ENCODE measurements around the gene PRPSAP2. TPM values are rescaled to one million over a fixed set of nuclear protein-coding genes. Genes with fewer than 3 reads are reported as not detected.

PRPSAP2 gene
- polyA plus RNA-seq, 3 donors = 17.1 to 20.9 (median 20.5) TPM

- no peaks in the 10 kb centered on the region for H3K4me1 ChIP-seq (ENCODE audit: control insufficient read depth in 1 of 2, insufficient read depth in 2 of 2, low read length in 2 of 2)
- H3K4me3 ChIP-seq (replicated peaks in 1 of 3; ENCODE audit: low read depth in 2 of 3, low read length in 3 of 3) = no peak overlapping the region
- no CpG with 5 or more reads among the region's 9 CpGs for WGBS (ENCODE audit: insufficient coverage)
- Mint-ChIP-seq H3K4me1 (no peaks in the 10 kb centered on the region), H3K4me3 (no peak overlapping the region), H3K36me3 (peaks cover 58 to 81% of the 10 kb centered on the region in 2 donors), H3K27me3 (ENCODE audit: low read depth in 3 of 3) (no peaks in the 10 kb centered on the region), H3K9me3 (peaks cover 0 to 8% (median 0%) of the 10 kb centered on the region in 7 donors), H3K27ac (peak overlapping the region in 1 of 7 donors; percentile 10)
- TF ChIP-seq CTCF (IDR thresholded peaks at IDR 0.05) = no peak
- no peak for DNase-seq
- H3K4me2 ChIP-seq (replicated peaks; ENCODE audit: extremely low read depth, low read length, poor library complexity, severe bottlenecking) = no peak overlapping the region
- H4K20me1 ChIP-seq (ENCODE audit: insufficient read depth, low read length) = no peaks in the 10 kb centered on the region
- intact Hi-C loops (cut with micrococcal nuclease) = no loop called here
- no peaks in the 10 kb centered on the region for H3K27me3 ChIP-seq (ENCODE audit: control insufficient read depth in 2 of 2, insufficient read depth in 2 of 2, low read length in 2 of 2)
- no peaks in the 10 kb centered on the region for H3K79me2 ChIP-seq (ENCODE audit: insufficient read depth, low read length)
- H2AFZ ChIP-seq (ENCODE audit: insufficient read depth, low read depth, low read length, poor library complexity, severe bottlenecking) = no peak overlapping the region
- H3K36me3 ChIP-seq (replicated peaks in 1 of 2; ENCODE audit: control insufficient read depth in 1 of 2, insufficient read depth in 2 of 2, low read length in 2 of 2) = peaks cover 48 to 82% of the 10 kb centered on the region in 2 donors
- no peak overlapping the region for H3K9ac ChIP-seq (ENCODE audit: insufficient read depth, low read length, poor library complexity, severe bottlenecking)
- no peaks in the 10 kb centered on the region for H3K9me3 ChIP-seq (replicated peaks in 1 of 2; ENCODE audit: control insufficient read depth in 1 of 2, insufficient read depth in 1 of 2, low read length in 2 of 2)
- H3K27ac ChIP-seq (ENCODE audit: low read depth in 1 of 2, low read length in 2 of 2) = no peak overlapping the region
These were observed 30.9 kb downstream of the PRPSAP2 start for GRCh38 chr17:18888766-18889290.

GRCh38 chr17:18889658-18890057 lies 31.7 kb downstream of the PRPSAP2 start:
- Histone ChIP-seq H3K9ac (ENCODE audit: insufficient read depth, low read length, poor library complexity, severe bottlenecking) (no peak overlapping the region), H3K9me3 (replicated peaks in 1 of 2; ENCODE audit: control insufficient read depth in 1 of 2, insufficient read depth in 1 of 2, low read length in 2 of 2) (no peaks in the 10 kb centered on the region), H3K27ac (ENCODE audit: low read depth in 1 of 2, low read length in 2 of 2) (no peak overlapping the region), H4K20me1 (ENCODE audit: insufficient read depth, low read length) (no peaks in the 10 kb centered on the region), H3K4me1 (ENCODE audit: control insufficient read depth in 1 of 2, insufficient read depth in 2 of 2, low read length in 2 of 2) (no peaks in the 10 kb centered on the region), H3K79me2 (ENCODE audit: insufficient read depth, low read length) (no peaks in the 10 kb centered on the region), H2AFZ (ENCODE audit: insufficient read depth, low read depth, low read length, poor library complexity, severe bottlenecking) (no peak overlapping the region), H3K4me3 (replicated peaks in 1 of 3; ENCODE audit: low read depth in 2 of 3, low read length in 3 of 3) (no peak overlapping the region), H3K27me3 (ENCODE audit: control insufficient read depth in 2 of 2, insufficient read depth in 2 of 2, low read length in 2 of 2) (no peaks in the 10 kb centered on the region), H3K4me2 (replicated peaks; ENCODE audit: extremely low read depth, low read length, poor library complexity, severe bottlenecking) (no peak overlapping the region), H3K36me3 (replicated peaks in 1 of 2; ENCODE audit: control insufficient read depth in 1 of 2, insufficient read depth in 2 of 2, low read length in 2 of 2) (peaks cover 45 to 73% of the 10 kb centered on the region in 2 donors)
- WGBS (ENCODE audit: insufficient coverage) = 90% methylated on average over 2 of the region's 5 CpGs
- intact Hi-C loops (cut with micrococcal nuclease) = no loop called here
- peaks cover 0 to 8% (median 3%) of the 10 kb centered on the region in 7 donors for H3K9me3 Mint-ChIP-seq
- H3K4me3 Mint-ChIP-seq = no peak overlapping the region
- DNase-seq = no peak
- H3K4me1 Mint-ChIP-seq = no peaks in the 10 kb centered on the region
- H3K36me3 Mint-ChIP-seq = peaks cover 54 to 82% of the 10 kb centered on the region in 2 donors
- no peak overlapping the region for H3K27ac Mint-ChIP-seq
- H3K27me3 Mint-ChIP-seq (ENCODE audit: low read depth in 3 of 3) = no peaks in the 10 kb centered on the region
- TF ChIP-seq CTCF (IDR thresholded peaks at IDR 0.05) = no peak
